GM12878 (cell line): ENCODE data around the gene MAT1A. TPM values are rescaled to one million over a fixed set of nuclear protein-coding genes. Genes with fewer than 3 reads are reported as not detected.
"Not testable (repeated sequence)": the region's sequence is repeated elsewhere in the genome, so short reads cannot be mapped to it uniquely, and the experiment has no call there.

Source experiments
- ATAC-seq: fragments of 200-7000 bp; cut with Tn5 transposase; 3 replicates; pipeline ENCODE4 v1.9.1; 2020; ENCODE audit warnings: mild to moderate bottlenecking, moderate library complexity
- BruUV-seq: library from RNA; stranded (reverse); fragments of 400-500 nt; replicated peaks from 2 replicates; lab custom pipeline; 2021; lab: Mats Ljungman, UMichigan
- CTCF ChIA-PET: fragments of 300-600 bp; sonication (Branson Sonifier 250); formaldehyde crosslinking; extraction: SDS; loops from one replicate; lab custom pipeline; 2021; ENCODE audit warnings: inconsistent platforms; lab: Yijun Ruan, JAX
- POLR2A ChIA-PET: fragments of 350-600 bp; formaldehyde crosslinking; extraction: SDS; loops from one replicate; lab custom pipeline; 2021; ENCODE audit warnings: inconsistent platforms; lab: Charles Lee
- RAD21 ChIA-PET: fragments of 300-600 bp; sonication (Branson Sonifier 250); formaldehyde crosslinking; loops from one replicate; lab custom pipeline; 2023; ENCODE audit warnings: antibody characterized with exemption; ENCODE audit not compliant: unreplicated experiment; lab: Charles Lee
- SMC1A ChIA-PET: fragments of 300-600 bp; sonication (Branson Sonifier 250); formaldehyde crosslinking; loops from one replicate; lab custom pipeline; 2023; ENCODE audit not compliant: unreplicated experiment, uncharacterized antibody; lab: Charles Lee
- DNase-seq: peaks from one replicate; pipeline ENCODE4 v3.0.0-alpha.2; 2011; ENCODE audit warnings: low read depth, low spot score
- FAIRE-seq: peaks from 3 replicates; lab custom pipeline; 2011; peaks lifted over from hg19 to GRCh38; lab: Jason Lieb, UNC
- H2AFZ ChIP-seq: 2 replicates; pipeline ENCODE4 v1.6.0; 2011; ENCODE audit warnings: low read depth, low read length, control low read depth; ENCODE audit not compliant: control insufficient read depth
- H3K27ac ChIP-seq: 2 replicates; pipeline ENCODE4 v1.5.1; 2011; ENCODE audit warnings: control low read depth; ENCODE audit not compliant: control insufficient read depth, insufficient read depth
- H3K27me3 ChIP-seq, 2 experiments: replicated peaks in 1 of 2; 2 replicates each; pipeline versions ENCODE4 v1.6.0 to v1.6.1; 2011; ENCODE audit warnings: low read length in 1 of 2; ENCODE audit not compliant: control insufficient read depth in 2 of 2, insufficient read depth in 2 of 2
- H3K36me3 ChIP-seq, 2 experiments: 2 replicates each; pipeline ENCODE4 v1.5.1; 2011; ENCODE audit warnings: low read length in 1 of 2; ENCODE audit not compliant: control insufficient read depth in 2 of 2, insufficient read depth in 2 of 2
- H3K4me1 ChIP-seq: 2 replicates; pipeline ENCODE4 v1.6.1; 2011; ENCODE audit warnings: mild to moderate bottlenecking, low read length, moderate library complexity, mixed read lengths; ENCODE audit not compliant: control insufficient read depth, insufficient read depth
- H3K4me2 ChIP-seq: 2 replicates; pipeline ENCODE4 v1.6.0; 2011; ENCODE audit warnings: control low read depth; ENCODE audit not compliant: control insufficient read depth, insufficient read depth
- H3K4me3 ChIP-seq: fragments of 200-600 bp; sonication (generic); 2 replicates; pipeline ENCODE4 v1.5.1; 2016
- H3K79me2 ChIP-seq: 2 replicates; pipeline ENCODE4 v1.6.0; 2011; ENCODE audit warnings: low read length; ENCODE audit not compliant: control insufficient read depth, insufficient read depth
- H3K9ac ChIP-seq: 2 replicates; pipeline ENCODE4 v1.8.0; 2011; ENCODE audit warnings: low read length, control low read depth, mixed read lengths; ENCODE audit not compliant: control insufficient read depth, insufficient read depth
- H3K9me3 ChIP-seq: replicated peaks from 3 replicates; pipeline ENCODE4 v1.5.1; 2011; ENCODE audit warnings: mild to moderate bottlenecking, low read length; ENCODE audit not compliant: control insufficient read depth, insufficient read depth
- H4K20me1 ChIP-seq: 2 replicates; pipeline ENCODE4 v1.6.0; 2011; ENCODE audit not compliant: control insufficient read depth, insufficient read depth
- JUND ChIP-seq: IDR thresholded peaks from 2 replicates; pipeline ENCODE4 v1.6.1; 2012; ENCODE audit warnings: low read depth, mild to moderate bottlenecking, low read length, improper control_type of control experiment, moderate library complexity
- MTA2 ChIP-seq: fragments of 450-650 bp; IDR thresholded peaks from 2 replicates; pipeline ENCODE4 v1.6.1; 2016; ENCODE audit warnings: low read depth, mild to moderate bottlenecking, moderate library complexity
- WGBS: methylation state at CpG from one replicate; pipeline ENCODE4 v1.1.6; 2016; ENCODE audit warnings: low lambda C conversion rate; ENCODE audit not compliant: insufficient replicate concordance, insufficient coverage; ENCODE audit errors: missing lambda C conversion rate; 5-methylcytosine and 5-hydroxymethylcytosine counted together
- in situ Hi-C: fragments of 300-500 bp; cut with MboI; formaldehyde crosslinking; loops from 9 replicates; pipeline ENCODE4 v1.14.3; 2018; ENCODE audit warnings: mixed read lengths
- intact Hi-C: fragments of 100-400 bp; cut with micrococcal nuclease; formaldehyde crosslinking; loops from one replicate; pipeline ENCODE4 v1.14.2; 2022; ENCODE audit not compliant: unreplicated experiment
- polyA plus RNA-seq, 11 experiments: library from polyadenylated mRNA; depleted of rRNA in 4 of 11; unstranded in 6 of 11; stranded (reverse) in 5 of 11; fragments of >200 nt; fragmentation: Nextera tagmentation in 4 of 11; fragmentation: Illumina TruSeq in 1 of 11; extraction: Ambion mirVana in 4 of 11; extraction: Trizol in 1 of 11; gene quantifications; 1 replicate in 1 of 11; 2 replicates in 10 of 11; pipeline versions ENCODE4 v1.2.1 to v1.2.3, GENCODE V29; 2011 to 2016; ENCODE audit warnings: inconsistent platforms in 2 of 11, missing spikeins in 2 of 11, low read depth in 1 of 11
- total RNA-seq, 4 experiments: library from RNA; depleted of rRNA in 3 of 4; stranded (reverse); fragments of >200 nt in 3 of 4; fragmentation: Illumina TruSeq in 1 of 4; extraction: Trizol in 1 of 4; gene quantifications; 2 replicates each; pipeline versions ENCODE4 v1.2.1 to v1.2.3, GENCODE V29; 2013 to 2021

The MAT1A gene
- total and polyA plus RNA-seq, 10 of the 15 experiments (the other 5 are each of a cell fraction or from before 2014, with no cell fraction given) = 0.23 TPM; not detected in 9

DNA sequence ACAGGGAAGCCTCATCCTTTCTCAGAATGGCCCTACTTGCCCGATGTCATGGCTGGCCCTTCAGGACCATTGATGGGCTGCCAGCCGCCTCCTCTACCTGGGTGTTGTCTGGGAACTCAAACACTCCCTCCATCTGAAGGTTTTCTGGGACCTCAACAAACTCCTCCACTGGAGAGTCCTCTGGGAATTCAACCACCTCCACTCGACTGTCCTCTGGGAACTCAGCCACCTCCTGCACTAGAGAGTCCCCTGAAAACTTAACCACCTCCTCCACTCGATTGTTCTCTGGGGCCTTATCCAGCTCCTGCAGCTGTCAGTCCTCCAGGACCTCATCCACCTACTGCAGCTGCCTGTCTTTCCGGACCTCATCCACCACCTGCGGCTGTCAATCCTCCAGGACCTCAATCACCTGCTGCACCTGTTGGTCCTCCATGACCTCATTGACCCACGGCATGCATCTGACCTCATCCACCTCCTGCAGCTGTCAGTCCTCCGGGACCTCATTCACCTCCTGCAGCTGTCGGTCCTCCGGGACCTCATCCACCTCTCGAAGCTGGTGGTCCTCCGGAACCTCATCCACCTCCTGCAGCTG lies 37.1 kb downstream of the MAT1A start:
- BruUV-seq = no TSS peak
- Histone ChIP-seq H4K20me1 (no peaks in the 10 kb centered on the region), H3K9ac (no peak overlapping the region), H3K27ac (no peak overlapping the region), H3K4me1 (peaks cover 8% of the 10 kb centered on the region), H3K9me3 (no peaks in the 10 kb centered on the region), H3K4me3 (no peak overlapping the region), H3K27me3 (no peaks in the 10 kb centered on the region; a peak in 1 of 4 replicates), H2AFZ (no peak overlapping the region)
- DNase-seq (no peak), FAIRE-seq (no peak), ATAC-seq (no peak)
- CTCF ChIA-PET = interaction anchor here (1.0 to 2.8 kb wide), 2 partner anchors 106 to 108 kb away, joined by 3 to 10 read pairs; no protein-coding TSS in a partner anchor
- WGBS = 46% methylated on average over 12 of the region's 12 CpGs
- RAD21 ChIA-PET = interaction anchor here (1.5 to 1.6 kb wide), 2 partner anchors 101 to 108 kb away, joined by 3 to 7 read pairs; no protein-coding TSS in a partner anchor
- SMC1A ChIA-PET = interaction anchor here (0.6 to 1.3 kb wide), 3 partner anchors 109 to 185 kb away, joined by 3 to 6 read pairs (median 3); no protein-coding TSS in a partner anchor
- in situ Hi-C loops = no loop called here
- TF ChIP-seq JUND = no peak
- no peak for TF ChIP-seq MTA2
- TF ChIP-seq, all 136 proteins: peak for 0
- Histone ChIP-seq H3K4me2 (no peak overlapping the region), H3K79me2 (no peaks in the 10 kb centered on the region), H3K36me3 (no peaks in the 10 kb centered on the region)
- POLR2A ChIA-PET = no interaction called here
- intact Hi-C loops = no loop called here

DNA sequence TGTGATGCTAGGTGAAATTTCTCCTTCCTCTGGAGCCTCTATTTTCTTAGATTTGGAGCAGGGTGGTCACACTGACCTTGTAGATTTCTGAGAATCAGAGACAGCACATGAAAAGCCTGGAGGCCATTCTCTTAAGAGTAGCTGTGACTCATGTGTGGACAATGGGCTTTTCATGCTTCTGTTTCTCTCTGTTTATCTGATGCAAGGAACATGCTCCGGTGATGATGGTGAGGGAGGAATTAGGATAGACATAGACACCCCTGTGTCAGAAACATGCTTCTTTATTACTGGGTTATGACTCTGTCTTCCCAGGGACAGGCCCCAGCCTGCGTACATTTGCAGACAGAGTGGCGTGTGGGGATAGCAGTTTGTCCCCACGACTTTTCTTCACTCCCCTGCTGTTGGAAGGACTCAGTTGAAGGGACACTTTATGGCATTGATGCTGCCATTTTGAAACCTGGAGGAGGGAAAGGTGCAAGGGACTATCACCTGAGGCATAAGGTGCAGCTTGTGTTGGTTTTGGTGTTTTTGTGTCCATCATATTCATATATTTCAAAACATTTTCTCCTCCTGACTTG lies 37.7 kb downstream of the MAT1A start:
- H3K9me3 ChIP-seq, FAIRE-seq, POLR2A ChIA-PET, intact Hi-C loops, H2AFZ ChIP-seq, H3K9ac ChIP-seq, H3K27ac ChIP-seq, H3K4me1 ChIP-seq, in situ Hi-C loops, H3K79me2 ChIP-seq, H4K20me1 ChIP-seq, H3K27me3 ChIP-seq, BruUV-seq, DNase-seq, H3K4me2 ChIP-seq, H3K4me3 ChIP-seq, H3K36me3 ChIP-seq, ATAC-seq: not testable (repeated sequence)
- 22% methylated on average over 3 of the region's 4 CpGs for WGBS
- ChIA-PET SMC1A (interaction anchor here (1.4 kb wide), 1 partner anchor 108 kb away, joined by 3 read pairs; no protein-coding TSS in a partner anchor), RAD21 (interaction anchor here (1.5 kb wide), 1 partner anchor 101 kb away, joined by 3 read pairs; no protein-coding TSS in a partner anchor), CTCF (interaction anchor here (1.0 to 2.8 kb wide), 2 partner anchors 105 to 108 kb away, joined by 3 to 10 read pairs; no protein-coding TSS in a partner anchor)

DNA sequence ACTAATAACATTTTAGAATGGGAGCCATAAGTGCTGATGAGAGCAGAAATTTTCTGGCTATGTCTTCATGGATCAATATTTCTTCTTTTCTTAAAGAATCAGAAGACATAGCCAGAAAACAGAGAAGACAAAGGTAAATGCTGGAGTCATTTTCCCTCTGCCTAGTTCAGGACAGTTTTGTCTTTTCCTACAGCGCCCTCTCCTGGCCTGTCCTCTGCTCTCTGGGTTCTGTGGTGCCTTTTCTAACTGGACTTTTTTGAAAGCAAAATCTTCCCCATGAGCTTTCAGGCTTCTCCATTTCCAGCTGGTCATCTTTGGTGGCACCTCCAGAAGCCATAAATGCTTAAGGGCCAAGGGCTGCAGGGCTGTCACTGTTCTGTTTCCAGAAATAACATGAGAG lies 39.1 kb downstream of the MAT1A start:
- in situ Hi-C loops, H2AFZ ChIP-seq, H3K36me3 ChIP-seq, DNase-seq, POLR2A ChIA-PET, CTCF ChIA-PET, H3K9me3 ChIP-seq, BruUV-seq, intact Hi-C loops, H4K20me1 ChIP-seq, H3K4me1 ChIP-seq, H3K79me2 ChIP-seq, H3K27ac ChIP-seq, H3K27me3 ChIP-seq, H3K4me2 ChIP-seq, SMC1A ChIA-PET, H3K9ac ChIP-seq, H3K4me3 ChIP-seq, RAD21 ChIA-PET: not testable (repeated sequence)
- WGBS = no CpG with 5 or more reads among the region's 1 CpG
- ATAC-seq (peak; percentile 86), FAIRE-seq (peak; percentile 94)
